T-helper 1 cell treated with Interleukin-12 subunit alpha and Interleukin-12 subunit beta and Interleukin-4 antibody, amounts not matched to agents 30 ng/mL and 1 ng/mL, for 36 hours (primary cell): ENCODE results near the gene CHD8. TPM values are rescaled to one million over a fixed set of nuclear protein-coding genes. Genes with fewer than 3 reads are reported as not detected.

ENCODE experiments used
- intact Hi-C: fragments of 100-400 bp; cut with micrococcal nuclease; formaldehyde crosslinking; loops from one replicate; pipeline ENCODE4 v1.15.1; 2024
- total RNA-seq: library from RNA; stranded (reverse); gene quantifications from 2 replicates; pipeline ENCODE4 v1.2.3, GENCODE V29; 2022

Gene CHD8, protein sequence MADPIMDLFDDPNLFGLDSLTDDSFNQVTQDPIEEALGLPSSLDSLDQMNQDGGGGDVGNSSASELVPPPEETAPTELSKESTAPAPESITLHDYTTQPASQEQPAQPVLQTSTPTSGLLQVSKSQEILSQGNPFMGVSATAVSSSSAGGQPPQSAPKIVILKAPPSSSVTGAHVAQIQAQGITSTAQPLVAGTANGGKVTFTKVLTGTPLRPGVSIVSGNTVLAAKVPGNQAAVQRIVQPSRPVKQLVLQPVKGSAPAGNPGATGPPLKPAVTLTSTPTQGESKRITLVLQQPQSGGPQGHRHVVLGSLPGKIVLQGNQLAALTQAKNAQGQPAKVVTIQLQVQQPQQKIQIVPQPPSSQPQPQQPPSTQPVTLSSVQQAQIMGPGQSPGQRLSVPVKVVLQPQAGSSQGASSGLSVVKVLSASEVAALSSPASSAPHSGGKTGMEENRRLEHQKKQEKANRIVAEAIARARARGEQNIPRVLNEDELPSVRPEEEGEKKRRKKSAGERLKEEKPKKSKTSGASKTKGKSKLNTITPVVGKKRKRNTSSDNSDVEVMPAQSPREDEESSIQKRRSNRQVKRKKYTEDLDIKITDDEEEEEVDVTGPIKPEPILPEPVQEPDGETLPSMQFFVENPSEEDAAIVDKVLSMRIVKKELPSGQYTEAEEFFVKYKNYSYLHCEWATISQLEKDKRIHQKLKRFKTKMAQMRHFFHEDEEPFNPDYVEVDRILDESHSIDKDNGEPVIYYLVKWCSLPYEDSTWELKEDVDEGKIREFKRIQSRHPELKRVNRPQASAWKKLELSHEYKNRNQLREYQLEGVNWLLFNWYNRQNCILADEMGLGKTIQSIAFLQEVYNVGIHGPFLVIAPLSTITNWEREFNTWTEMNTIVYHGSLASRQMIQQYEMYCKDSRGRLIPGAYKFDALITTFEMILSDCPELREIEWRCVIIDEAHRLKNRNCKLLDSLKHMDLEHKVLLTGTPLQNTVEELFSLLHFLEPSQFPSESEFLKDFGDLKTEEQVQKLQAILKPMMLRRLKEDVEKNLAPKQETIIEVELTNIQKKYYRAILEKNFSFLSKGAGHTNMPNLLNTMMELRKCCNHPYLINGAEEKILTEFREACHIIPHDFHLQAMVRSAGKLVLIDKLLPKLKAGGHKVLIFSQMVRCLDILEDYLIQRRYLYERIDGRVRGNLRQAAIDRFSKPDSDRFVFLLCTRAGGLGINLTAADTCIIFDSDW (N-terminal part only)
- 135 and 141 TPM in 2 replicates for total RNA-seq

DNA sequence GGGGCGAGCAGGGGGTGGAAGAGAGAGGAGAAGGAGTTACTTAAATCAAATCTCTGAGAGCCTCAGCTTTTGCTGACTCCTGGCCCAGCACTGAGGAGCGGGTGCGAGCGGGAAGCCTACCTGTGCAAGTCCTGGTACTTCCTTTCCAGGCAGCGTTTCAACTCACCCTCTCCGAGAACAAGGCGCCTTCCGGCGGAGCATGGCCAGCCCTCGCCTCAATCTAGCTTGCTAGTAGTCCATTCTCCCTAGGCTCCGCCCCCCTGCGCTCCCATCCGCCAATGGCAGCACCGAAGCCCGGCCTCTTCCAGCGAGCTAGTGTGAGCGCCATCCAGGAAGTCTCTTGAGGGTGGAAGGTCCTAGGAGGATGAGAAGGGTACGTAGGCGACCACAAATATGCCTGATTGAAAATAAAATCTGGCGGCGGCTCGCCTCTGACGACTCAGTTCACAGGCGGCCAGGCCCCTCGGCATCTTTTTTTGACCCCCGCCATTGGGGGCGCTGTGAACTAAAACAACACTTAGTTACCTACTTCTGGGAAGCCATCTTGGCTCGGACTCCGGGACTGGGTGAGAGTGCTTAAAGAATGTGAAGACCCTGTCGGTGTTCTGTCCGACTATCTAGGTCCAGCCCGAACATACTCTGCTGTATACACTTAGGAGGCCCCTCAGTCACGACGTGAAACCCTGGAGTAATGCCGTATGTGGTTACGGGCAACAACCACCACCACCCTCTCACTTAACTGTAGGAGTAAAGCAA is at the start of gene CHD8:
CHD8 (minus strand) TSS at position 212 of the 756 bp plus-strand sequence. CDS start 24,480 bp downstream, outside the sequence.
- intact Hi-C loops, result loop anchor here (1.0 to 2.0 kb wide), 11 partner anchors 19 to 1113 kb away; partner anchors contain the start of genes HNRNPC, METTL3, PARP2 and SUPT16H

DNA sequence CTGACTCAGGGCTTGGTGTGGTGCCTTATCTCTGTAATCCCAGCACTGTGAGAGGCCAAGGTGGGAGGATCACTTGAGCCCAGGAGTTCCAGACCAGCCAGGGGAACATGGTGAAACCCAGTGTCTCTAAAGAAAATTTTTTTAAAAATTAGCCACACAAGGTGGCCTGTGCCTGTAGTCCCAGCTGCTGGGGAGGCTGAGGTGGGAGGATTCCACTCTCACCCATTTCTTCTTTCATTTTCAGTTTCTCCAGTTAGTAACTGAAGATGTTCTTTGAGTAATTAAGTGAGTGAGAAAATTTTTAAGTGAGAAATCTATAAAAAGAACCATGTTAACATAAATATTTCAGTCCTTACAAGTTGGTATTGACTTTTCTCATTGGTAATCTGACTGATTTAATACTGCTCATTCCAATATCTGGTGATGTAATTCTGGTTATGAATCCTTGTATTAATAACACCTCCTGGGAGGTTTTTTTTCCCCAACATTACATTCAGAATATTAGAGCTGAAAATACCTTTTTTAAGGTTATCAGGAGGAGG is 49.2 kb upstream of the CHD8 start:
- intact Hi-C loops, result loop anchor here (1.0 to 2.0 kb wide), 2 partner anchors 28 to 400 kb away; partner anchors contain the start of gene TOX4

DNA sequence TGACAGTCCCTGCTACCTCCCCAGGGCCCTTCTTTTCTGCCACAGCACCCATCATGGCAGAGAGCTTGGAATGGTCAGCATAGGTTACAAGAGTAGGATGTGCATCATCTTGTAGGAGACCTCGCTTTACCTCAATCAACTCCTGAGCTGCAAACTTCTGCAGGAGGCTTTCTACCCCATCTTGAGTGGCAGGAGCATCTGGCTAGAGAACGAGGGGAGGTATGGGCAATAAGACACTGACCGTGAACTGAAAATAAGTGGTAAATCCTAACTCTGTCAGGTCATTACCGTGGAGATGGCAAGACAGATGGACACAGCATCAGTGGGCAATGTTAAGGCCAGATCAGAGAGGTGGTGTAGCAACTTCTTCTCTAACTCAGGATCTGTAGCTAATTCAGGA is 47.5 kb upstream of the CHD8 start:
- intact Hi-C loops, result no loop called here

DNA sequence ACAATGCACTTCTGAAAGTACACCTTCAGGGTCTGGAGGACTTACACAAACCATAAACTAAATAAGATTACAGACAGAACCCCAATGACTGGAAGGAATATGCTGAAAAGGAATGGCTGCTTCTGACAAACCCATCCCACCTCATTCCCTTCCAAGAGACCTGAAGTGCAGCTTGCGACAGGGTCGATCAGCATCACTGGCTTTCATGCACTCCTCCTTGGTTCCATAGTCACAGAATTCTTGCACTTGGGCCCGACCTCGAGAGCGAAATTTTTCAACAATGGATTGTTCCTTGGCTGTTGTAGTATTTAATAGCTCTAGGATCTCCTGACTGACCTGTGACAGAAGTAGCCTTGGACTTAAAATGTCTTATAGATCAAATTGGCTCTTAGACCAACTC is 45.6 kb upstream of the CHD8 start:
- intact Hi-C loops, result no loop called here

DNA sequence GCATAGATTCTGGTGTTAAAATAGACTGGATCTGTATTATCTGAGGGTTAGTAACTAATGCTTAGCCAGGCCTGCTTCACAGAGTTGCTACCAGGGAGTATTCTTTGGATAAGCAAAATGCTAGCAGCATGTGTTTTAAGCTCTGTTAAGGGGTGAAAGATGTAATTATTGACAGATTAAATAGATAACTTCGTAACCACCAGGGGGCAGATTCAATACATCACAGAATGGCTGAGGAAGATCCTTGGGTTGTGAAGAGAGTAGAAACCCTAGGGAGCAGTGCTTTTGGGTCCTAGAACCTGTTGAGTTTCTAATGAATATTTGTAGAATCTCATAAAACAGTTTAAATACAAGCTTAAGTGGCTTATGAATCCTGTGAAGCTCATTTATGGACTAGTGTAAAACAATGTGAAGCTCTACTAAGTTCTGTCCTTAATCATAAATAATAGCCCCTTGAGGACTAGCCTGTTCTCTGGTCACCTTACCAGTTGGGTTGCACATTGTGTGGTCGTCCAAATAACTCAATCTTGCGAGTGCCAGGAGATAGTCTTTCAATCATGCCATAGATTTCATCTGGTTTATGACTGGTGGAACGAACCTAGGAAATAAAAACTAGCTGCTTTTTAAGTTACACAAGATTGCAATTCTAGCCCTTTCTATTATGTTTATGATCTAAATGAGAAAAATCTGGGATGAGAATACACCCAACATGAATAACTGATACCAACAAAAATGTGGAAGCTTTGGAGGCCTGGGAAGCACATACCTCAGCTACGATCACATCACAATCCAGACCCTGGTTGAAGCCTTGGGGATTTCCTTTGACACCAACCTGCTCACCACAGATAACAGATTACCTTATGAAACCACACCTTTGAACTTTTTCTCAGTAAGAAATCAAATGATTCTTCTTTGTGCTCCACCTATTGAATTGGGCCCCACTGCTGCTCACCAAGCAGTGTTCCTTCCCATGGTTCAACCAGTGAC is 42.9 kb upstream of the CHD8 start:
- intact Hi-C loops, result loop anchor here (1.0 kb wide), 2 partner anchors 43 to 58 kb away; partner anchors contain the start of gene CHD8

DNA sequence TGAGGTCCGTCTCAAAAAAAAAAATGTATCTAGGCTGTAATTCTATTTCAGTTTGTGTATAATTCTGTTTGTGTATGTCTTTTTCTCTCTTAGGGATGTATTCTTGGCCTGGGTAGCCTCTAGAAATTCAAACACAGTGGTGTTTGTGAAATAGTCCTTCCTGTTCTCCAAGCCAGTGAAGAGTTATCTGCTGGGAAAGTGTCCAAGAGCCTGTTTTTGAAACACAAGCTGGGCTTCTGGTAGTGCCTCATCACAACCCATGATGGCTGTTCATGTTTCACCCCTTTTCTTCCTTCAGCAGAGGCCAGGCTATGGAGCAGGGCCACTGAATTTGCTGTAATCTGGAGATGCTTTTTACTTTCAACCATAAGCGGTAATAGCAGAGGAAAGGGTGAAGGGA is 40.5 kb upstream of the CHD8 start:
- intact Hi-C loops, result no loop called here

DNA sequence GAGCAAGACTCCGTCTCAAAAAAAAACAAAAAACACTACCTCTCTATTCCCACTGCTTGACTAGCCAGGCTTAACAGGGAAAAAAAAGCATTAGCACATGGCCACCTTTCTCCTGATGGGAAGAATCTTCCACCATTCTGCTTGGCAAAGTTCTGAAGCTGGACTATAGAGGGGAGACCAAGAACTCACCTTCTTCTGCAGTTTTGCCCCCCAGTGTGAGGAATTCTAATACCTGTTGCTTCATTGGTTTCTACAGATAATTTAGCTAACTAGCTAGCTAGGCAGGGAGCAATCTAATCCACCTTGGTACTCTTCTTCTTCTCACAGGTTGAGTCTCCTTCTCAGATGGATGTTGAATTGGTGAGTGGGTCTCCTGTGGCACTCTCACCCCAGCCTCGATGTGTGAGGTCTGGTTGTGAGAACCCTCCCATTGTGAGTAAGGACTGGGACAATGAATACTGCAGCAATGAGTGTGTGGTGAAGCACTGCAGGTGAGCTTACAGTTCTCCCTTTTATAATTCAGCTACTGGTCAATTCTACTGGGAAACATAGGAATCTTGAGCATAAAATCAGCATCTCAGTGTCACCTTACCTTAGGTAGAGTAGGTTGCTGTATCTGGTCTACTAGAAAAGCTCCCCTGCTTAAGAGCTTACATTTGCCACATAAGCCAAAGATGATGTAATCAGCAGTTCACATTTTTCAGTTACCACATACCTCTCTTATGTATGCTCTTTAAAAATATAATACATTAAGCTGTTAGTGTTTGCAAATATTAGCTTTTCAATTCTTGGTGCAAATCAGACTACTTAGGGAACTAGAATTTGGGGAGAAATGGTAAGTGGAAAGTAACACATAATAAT is 39.2 kb upstream of the CHD8 start:
- intact Hi-C loops, result no loop called here

DNA sequence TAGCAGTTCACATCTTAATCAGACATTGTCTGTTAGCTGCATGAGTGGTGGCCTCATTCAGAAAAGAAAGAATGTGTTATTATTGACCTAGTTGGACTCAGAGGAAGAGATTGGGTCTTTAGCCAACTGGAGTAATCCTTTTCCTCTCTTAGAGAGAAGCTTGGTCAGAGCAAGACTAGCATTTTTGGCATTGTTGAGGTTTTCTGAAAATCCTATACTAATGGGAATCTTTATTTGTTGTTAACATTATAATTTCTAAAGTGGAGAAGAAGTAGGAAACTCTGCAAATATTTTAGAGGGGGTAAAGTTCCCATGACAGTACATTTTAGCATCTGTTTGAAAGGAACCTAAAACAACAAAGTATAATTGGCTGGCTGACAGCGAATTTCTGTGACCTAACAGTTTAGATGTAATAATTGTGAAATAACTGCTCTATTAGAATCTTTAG is 30.7 kb upstream of the CHD8 start:
- intact Hi-C loops, result no loop called here

DNA sequence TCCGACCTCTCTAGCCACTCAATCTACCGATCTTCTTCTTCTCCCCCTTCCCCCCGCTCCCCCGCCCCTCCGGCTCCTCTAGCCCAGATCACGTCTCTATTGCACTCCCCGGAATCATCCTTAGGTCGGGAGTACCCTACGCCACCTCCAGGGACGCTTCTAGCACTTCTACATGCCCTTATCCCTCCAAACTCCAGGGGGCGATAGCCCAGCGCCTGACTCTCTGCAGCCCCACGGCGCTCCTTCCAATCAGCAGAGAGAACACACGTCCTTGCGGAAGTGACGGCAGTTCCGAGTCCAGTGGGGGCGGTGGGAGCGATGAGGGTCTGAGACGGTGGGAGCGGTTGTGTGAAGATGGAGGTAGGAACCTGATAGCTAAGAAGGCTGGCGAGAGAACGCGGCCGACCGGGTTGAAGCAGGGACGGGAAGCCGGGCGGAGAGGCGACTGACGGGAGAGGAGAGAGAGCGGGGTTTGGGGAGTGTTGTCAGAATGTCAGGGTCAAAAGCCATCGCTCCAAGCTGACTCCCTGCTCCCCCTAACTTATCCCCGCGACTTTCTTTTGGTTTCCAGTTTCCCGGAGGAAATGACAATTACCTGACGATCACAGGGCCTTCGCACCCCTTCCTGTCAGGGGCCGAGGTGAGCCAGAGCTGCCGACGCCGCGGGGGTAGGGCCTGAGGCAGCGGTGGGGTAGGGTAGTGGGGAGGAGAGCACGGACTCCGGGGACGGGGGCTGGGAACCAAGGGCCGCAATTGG is 21.2 kb upstream of the CHD8 start, which contains the start of the genes RAB2B and TOX4:
RAB2B (minus strand) TSS at position 35 of the 757 bp plus-strand sequence. CDS start 87 bp downstream, outside the sequence.
TOX4 (plus strand) TSS at position 271 of the 757 bp plus-strand sequence; CDS start at position 355, 84 bp downstream.
- intact Hi-C loops, result loop anchor here (1.0 to 10.0 kb wide), 15 partner anchors 21 to 1618 kb away; partner anchors contain the start of genes ACIN1, ANG, C14orf119 and CHD8

DNA sequence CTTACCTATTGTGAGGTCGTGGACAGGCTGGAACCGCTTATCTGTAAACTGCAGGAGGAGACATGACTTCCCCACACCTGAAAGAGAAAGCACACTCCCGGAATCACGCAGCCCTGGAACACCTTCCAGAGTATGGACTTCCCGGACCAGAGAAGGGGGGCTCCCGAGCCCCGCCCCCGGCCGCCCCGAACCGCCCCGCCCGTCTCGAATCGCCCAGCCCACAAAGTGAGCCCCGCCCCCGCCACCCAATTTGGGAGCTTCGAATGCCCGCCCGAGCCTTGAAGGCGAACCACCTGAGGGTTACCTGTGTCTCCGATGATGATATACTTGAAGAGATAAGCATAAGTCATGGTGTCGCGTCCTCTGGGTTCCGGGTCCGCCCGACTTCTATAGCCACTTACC is 20.6 kb upstream of the CHD8 start:
- intact Hi-C loops, result loop anchor here (1.0 to 10.0 kb wide), 6 partner anchors 374 to 1618 kb away; partner anchors contain the start of genes ACIN1, ANG, C14orf119 and PIP4P1

DNA sequence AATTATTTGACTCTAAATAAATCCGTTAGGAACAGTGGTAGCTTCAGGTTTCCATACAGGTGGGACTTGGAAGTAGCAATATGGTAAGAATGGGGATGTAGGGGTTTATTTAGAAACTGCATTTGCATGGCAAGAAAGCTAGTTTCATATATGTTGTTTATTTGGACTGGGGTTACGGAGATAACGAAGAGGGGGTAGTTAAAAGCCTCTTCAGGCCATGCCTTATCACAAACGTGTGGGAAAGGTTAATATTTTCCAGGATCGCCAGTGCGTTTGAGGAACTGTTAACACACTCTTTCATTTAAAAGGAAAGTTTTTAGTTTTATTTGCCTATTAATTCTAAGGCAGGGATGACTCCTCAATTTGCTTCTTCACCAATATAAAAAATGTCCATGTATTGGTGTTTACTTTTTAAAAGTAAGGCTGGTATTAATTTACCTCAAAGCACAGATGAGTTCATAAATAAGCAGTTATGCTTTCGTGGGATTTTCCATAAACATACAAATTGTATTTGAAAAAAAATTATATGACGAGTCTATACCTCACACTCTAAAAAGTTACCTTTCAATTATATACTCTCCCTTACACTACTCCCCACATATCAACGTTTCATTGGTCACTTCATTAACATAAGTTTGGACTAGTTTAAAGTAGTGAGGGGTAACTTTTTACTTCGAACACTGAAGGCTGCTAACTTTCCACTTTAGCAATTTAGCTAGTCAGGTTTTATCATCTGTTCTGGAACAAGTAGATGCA is 20.0 kb upstream of the CHD8 start:
- intact Hi-C loops, result loop anchor here (1.0 to 10.0 kb wide), 6 partner anchors 373 to 1619 kb away; partner anchors contain the start of genes ACIN1, ANG, C14orf119 and PIP4P1

DNA sequence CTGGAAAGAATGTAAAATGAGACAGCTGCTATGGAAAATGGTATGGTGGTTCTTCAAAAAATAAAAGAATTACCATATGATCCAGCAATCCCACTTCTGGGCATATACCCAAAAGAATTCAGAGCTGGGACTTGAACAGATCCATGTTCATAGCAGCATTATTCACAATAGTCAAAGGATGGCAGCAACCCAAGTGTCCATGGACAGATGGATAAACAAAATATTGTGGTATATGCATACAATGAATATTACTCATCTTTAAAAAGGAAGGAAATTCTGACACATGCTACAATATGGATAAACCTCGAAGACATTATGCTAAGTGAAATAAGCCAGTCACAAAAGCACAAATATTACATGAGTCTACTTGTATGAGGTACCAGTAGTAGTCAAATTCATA is 11.7 kb upstream of the CHD8 start:
- intact Hi-C loops, result no loop called here

DNA sequence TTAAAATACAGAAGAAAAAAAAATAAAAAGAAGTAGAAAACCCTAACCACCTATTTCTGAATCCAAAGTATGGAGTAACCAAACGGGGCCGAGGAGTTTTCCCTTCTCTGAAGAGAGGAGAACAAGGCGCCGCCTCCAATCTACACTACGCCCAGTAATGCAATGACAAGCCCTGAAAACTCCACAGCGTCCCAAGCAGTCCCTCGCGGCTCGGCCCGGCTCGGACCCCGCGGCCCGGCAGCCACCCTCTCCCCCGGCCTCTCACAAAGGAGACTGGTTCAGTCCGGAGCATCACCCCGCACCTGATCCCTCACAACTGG is 371 bp downstream of the CHD8 start:
- intact Hi-C loops, result no loop called here

DNA sequence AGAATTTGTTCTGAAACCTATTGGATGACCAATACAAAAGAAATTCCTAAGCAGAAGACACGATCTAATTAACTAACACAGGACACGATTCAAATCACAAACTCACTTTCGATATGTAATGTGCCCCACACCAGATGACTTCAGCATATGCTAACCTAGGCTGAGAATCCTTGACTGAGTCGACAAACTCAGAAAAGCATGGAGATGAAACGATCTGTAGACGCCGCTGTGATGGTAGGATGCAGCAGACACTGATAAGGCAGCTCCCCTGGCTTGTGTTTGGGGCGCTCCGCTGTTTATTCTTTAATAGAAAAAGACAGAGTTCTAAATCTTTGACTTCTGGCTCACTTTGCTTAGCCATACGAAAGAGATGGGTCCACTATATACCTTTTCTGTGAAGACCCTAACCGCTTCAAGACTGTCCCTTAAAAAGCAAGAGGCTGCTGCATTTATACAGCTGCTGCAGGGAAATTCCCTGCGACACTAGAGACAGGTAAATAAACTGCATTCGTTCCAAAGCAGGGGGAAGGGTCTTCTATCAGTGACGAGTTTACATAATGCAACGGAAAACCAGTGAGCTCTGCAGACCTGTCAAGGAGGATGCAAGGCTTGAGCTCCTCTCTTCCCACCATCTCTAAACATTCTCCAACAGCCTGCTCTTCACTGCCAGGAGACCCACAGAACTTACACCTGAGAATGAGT is 929 bp downstream of the CHD8 start:
- intact Hi-C loops, result no loop called here

DNA sequence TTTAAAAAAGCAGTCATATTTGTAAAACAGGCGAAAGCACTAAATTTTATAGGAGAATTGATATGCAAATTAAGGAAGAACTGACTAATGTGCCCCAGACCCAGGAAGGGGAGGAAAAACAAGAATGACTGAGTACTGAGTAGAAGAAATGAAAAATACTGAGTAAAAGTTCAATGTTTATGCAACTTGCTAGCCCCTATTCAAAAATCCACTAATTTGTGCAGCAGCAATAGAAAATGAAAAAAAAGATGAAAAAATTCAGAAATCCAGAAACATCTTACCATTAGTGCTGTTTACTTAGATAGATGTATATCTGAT is 6.1 kb downstream of the CHD8 start:
- intact Hi-C loops, result loop anchor here (1.0 kb wide), 1 partner anchor 66 kb away; the partner anchor contains the start of gene SUPT16H
